WI38 (cell line): ENCODE data around the gene PSMG4.

Experiments used
- H3K4me3 ChIP-seq: 2 replicates; pipeline ENCODE4 v1.5.1; 2011; ENCODE audit warnings: low read depth, mild to moderate bottlenecking, control low read depth, low read length
- TF ChIP-seq, protein P1 (sequence below): IDR thresholded peaks from 2 replicates; pipeline ENCODE4 v1.5.1; 2012; ENCODE audit warnings: low read depth, mild to moderate bottlenecking, control low read depth, low read length

The PSMG4 gene

GRCh38 chr6:3270258-3270657 is 11.5 kb downstream of the PSMG4 start:
- no peak overlapping the region for H3K4me3 ChIP-seq
- TF ChIP-seq, protein P1, sequence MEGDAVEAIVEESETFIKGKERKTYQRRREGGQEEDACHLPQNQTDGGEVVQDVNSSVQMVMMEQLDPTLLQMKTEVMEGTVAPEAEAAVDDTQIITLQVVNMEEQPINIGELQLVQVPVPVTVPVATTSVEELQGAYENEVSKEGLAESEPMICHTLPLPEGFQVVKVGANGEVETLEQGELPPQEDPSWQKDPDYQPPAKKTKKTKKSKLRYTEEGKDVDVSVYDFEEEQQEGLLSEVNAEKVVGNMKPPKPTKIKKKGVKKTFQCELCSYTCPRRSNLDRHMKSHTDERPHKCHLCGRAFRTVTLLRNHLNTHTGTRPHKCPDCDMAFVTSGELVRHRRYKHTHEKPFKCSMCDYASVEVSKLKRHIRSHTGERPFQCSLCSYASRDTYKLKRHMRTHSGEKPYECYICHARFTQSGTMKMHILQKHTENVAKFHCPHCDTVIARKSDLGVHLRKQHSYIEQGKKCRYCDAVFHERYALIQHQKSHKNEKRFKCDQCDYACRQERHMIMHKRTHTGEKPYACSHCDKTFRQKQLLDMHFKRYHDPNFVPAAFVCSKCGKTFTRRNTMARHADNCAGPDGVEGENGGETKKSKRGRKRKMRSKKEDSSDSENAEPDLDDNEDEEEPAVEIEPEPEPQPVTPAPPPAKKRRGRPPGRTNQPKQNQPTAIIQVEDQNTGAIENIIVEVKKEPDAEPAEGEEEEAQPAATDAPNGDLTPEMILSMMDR, result no peak

GRCh38 chr6:3271756-3272155 is 13.0 kb downstream of the PSMG4 start:
- TF ChIP-seq, protein P1, result no peak
- H3K4me3 ChIP-seq, result no peak overlapping the region

GRCh38 chr6:3272911-3273547 is 14.3 kb downstream of the PSMG4 start:
- H3K4me3 ChIP-seq, result no peak overlapping the region
- TF ChIP-seq, protein P1, result no peak

GRCh38 chr6:3273707-3274521 is 15.2 kb downstream of the PSMG4 start:
- TF ChIP-seq, protein P1, result no peak
- H3K4me3 ChIP-seq, result no peak overlapping the region

DNA sequence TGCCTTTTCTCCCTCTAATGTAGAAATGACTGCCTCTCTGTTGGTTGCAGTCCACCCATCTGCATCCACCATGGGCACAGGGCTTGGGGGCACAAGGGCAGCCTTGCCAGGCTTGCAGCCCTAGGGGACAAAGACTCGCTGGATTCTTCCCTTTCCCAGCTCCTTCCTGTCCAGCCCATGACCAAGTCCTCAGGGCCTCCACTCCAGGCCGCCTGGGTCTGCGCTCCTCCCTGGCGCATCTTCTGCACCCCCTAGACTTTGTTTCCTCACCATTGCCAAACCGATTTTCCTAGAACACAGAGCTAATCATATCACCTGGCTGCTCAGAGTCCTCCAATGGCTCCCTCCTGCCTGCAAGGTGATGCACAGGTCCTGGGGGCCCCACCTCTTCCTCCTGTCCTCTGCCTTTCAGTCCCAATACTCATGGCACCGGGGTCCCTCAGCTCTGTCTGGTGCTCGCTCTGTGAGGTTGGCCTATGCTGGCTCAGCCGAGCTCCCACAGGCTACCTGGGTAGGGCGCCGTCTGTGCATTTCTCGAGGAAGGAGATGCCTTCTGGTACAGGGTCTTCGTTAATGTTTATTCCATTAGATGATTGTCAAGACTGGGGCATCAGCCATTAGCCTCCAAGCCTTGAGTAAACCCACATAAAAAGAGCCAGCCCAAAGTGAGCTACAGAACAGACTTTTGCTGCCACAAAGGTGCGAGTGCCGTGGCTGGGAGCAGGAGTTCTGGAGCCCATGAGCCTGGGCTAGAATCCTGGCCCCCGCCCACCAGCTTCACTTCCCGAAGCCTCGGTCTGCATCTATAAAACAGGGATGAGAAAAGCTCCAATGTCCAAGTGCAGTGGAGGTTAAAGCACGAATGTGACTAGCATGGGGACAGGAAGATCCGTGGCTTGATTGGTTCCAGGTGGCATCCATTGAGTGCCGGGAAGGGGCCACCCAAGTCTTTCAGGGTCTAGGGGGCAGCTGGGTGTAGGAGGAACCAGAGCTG is 17.7 kb downstream of the PSMG4 start:
- TF ChIP-seq, protein P1, result no peak
- H3K4me3 ChIP-seq, result no peak overlapping the region

DNA sequence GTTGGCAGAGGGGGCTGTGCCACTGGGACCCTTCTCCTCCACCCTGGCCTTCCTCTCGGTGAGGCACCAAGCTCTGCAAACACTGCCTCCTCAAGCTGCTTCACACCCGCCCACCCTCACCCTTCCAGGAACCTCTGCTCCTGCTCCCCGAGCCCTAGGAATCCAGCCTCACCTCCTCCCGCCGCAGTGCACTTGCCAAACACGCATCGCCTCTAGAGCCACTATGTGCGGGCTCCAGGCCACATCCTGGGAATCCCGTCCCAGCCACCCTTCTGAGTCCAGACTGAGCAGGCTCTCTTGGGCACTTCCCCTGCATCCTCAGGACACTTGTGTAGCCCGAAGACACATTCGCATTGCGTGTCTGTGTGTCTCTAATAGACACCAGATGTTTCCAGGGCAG is 18.5 kb downstream of the PSMG4 start:
- TF ChIP-seq, protein P1, result no peak
- H3K4me3 ChIP-seq, result no peak overlapping the region
